ENCODE results near the gene LONRF2. TPM values are rescaled to one million over a fixed set of nuclear protein-coding genes. Genes with fewer than 3 reads are reported as not detected.

Gene LONRF2
- total and polyA plus RNA-seq, 2 of the 13 experiments (the other 11 are each of a cell fraction or from before 2014, with no cell fraction given) = not detected

GRCh38 chr2:100262555-100263320 is 59.6 kb downstream of the LONRF2 start (continued):
- TF ChIP-seq ZNF574 (CRISPR knock-in tag; IDR thresholded peaks at IDR 0.05) = peak; percentile 39; the same call in 1 of the 2 replicates
- 0 out of 2 replicates have a peak, but pooled peaks have one; percentile 27 for TF ChIP-seq MIER3 (CRISPR knock-in tag; IDR thresholded peaks at IDR 0.05; ENCODE audit: borderline replicate concordance)
- peak; percentile 83 for TF ChIP-seq STAG1 (CRISPR knock-in tag; IDR thresholded peaks at IDR 0.05)
- TF ChIP-seq ZNF614 (CRISPR knock-in tag; IDR thresholded peaks at IDR 0.05; ENCODE audit: borderline replicate concordance) = 0 out of 2 replicates have a peak, but pooled peaks have one; percentile 34
- 0 out of 2 replicates have a peak, but pooled peaks have one; percentile 30 for TF ChIP-seq ATRX (CRISPR knock-in tag; IDR thresholded peaks at IDR 0.05; ENCODE audit: borderline replicate concordance)
- TF ChIP-seq ZNF124 (CRISPR knock-in tag; IDR thresholded peaks at IDR 0.05) = 0 out of 2 replicates have a peak, but pooled peaks have one; percentile 28
- peak; percentile 87 for TF ChIP-seq SMC3 (IDR thresholded peaks at IDR 0.05; ENCODE audit: low read length)
- TF ChIP-seq MXI1 (IDR thresholded peaks at IDR 0.05; ENCODE audit: borderline replicate concordance, low read depth, low read length) = 0 out of 3 replicates have a peak, but pooled peaks have one; percentile 15
- peak; percentile 69 for TF ChIP-seq XRCC5 (optimal IDR thresholded peaks at IDR 0.05; ENCODE audit: low read length)

- Histone ChIP-seq H3K4me3 (replicated peaks in 1 of 3; ENCODE audit: insufficient read depth in 1 of 3, low read depth in 2 of 3, low read length in 3 of 3) (no peak overlapping the region), H3K79me2 (ENCODE audit: insufficient read depth, low read length) (no peaks in the 10 kb centered on the region), H3K27ac (ENCODE audit: extremely low read length, insufficient read depth, low read length) (no peak overlapping the region), H3K9me3 (ENCODE audit: low read length) (no peaks in the 10 kb centered on the region), H3K27me3 (ENCODE audit: control insufficient read depth in 1 of 2, insufficient read depth in 2 of 2, low read length in 2 of 2) (peaks cover 0 to 7% of the 10 kb centered on the region in 2 experiments; a peak in 3 of 5 replicates), H2AFZ (ENCODE audit: low read length) (no peak overlapping the region), H3K4me2 (ENCODE audit: low read depth, low read length) (no peak overlapping the region), H3K4me1 (ENCODE audit: insufficient read depth, low read length) (no peaks in the 10 kb centered on the region), H3K9ac (ENCODE audit: insufficient read depth, low read depth, low read length) (no peak overlapping the region), H4K20me1 (ENCODE audit: insufficient read depth, low read length) (no peaks in the 10 kb centered on the region), H3K36me3 (replicated peaks in 1 of 2; ENCODE audit: control insufficient read depth in 1 of 2, insufficient read depth in 2 of 2, low read length in 2 of 2) (no peaks in the 10 kb centered on the region)
- ChIA-PET CTCF (ENCODE audit: low intra/inter-chr PET ratio, low total read pairs) (interaction anchor here (1.2 to 4.4 kb wide), 2 partner anchors 120 to 703 kb away, joined by 6 to 68 read pairs; no protein-coding TSS in a partner anchor), POLR2A (interaction anchor here (1.9 kb wide), 1 partner anchor 119 kb away, joined by 5 read pairs; no protein-coding TSS in a partner anchor)
- DNase-seq (ENCODE audit: low spot score) (no peak), FAIRE-seq (no peak), ATAC-seq (no peak)
- 47% methylated on average over 4 of the region's 4 CpGs for WGBS (ENCODE audit: low lambda C conversion rate)
- no TSS peak for BruUV-seq (replicated peaks)
- intact Hi-C loops (cut with micrococcal nuclease; ENCODE audit: unreplicated experiment) (loop anchor here (5.0 kb wide), 1 partner anchor 445 kb away; no protein-coding TSS in a partner anchor), in situ Hi-C loops (cut with HindIII; ENCODE audit: extremely low pct_ligation_motif_present, low pct_unique_long_range_greater_than_20kb) (loop anchor here (5.0 kb wide), 1 partner anchor 120 kb away; no protein-coding TSS in a partner anchor)
- TF ChIP-seq PAX8 (CRISPR knock-in tag; IDR thresholded peaks at IDR 0.05; ENCODE audit: borderline replicate concordance) = no peak
- TF ChIP-seq MAFG (CRISPR knock-in tag; IDR thresholded peaks at IDR 0.05) = no peak
- no peak for TF ChIP-seq ZNF33A (CRISPR knock-in tag; IDR thresholded peaks at IDR 0.05; ENCODE audit: borderline replicate concordance)
- TF ChIP-seq JDP2 (CRISPR knock-in tag; IDR thresholded peaks at IDR 0.05; ENCODE audit: borderline replicate concordance) = no peak
- no peak for TF ChIP-seq HOXA5 (CRISPR knock-in tag; IDR thresholded peaks at IDR 0.05)
- TF ChIP-seq MLLT10 (CRISPR knock-in tag; IDR thresholded peaks at IDR 0.05) = no peak
- TF ChIP-seq TFE3 (CRISPR knock-in tag; IDR thresholded peaks at IDR 0.05) = no peak
Observed at GRCh38 chr2:100262046-100262445, 60.3 kb downstream of the LONRF2 start.
